ENCODE data around the gene MAP3K5. TPM values are rescaled to one million over a fixed set of nuclear protein-coding genes. Genes with fewer than 3 reads are reported as not detected.

Gene MAP3K5
- total RNA-seq, 3 donors from 2014 or later (not counting 1 experiment from before 2014, with no cell fraction given) = 19.7 to 36.7 (median 35.4) TPM

DNA sequence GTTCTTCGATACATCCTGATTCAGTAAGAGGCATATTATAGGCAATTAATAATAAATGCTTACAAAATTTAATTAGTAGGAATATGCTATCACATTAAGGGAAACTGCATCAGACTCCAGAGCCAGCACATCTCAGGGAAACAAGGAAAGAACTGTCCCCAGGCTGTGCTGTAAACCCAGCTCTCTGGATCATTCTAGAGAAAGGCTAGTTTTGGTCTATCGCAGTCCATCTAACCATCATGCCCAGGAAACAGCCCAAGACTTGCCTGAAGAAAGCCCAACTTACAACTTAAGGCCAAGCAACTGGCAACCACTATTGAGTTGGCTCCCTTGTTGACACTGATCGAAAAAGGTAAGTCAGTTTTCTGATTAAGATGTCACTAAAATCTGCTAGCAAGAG, 11.3 kb downstream of the MAP3K5 start:
- WGBS (ENCODE audit: insufficient coverage) = 96% methylated on average over 2 of the region's 3 CpGs
- peak overlapping the region in 1 of 2 donors; percentile 96 for H3K27ac Mint-ChIP-seq
- no peaks in the 10 kb centered on the region for H3K36me3 Mint-ChIP-seq
- intact Hi-C loops (cut with micrococcal nuclease) = no loop called here
- H3K27me3 ChIP-seq (ENCODE audit: control insufficient read depth, insufficient read depth, low read length) = no peaks in the 10 kb centered on the region
- no peaks in the 10 kb centered on the region for H3K27me3 Mint-ChIP-seq (ENCODE audit: low read depth in 2 of 2)
- no peaks in the 10 kb centered on the region for H3K9me3 Mint-ChIP-seq
- TF ChIP-seq, protein P1, sequence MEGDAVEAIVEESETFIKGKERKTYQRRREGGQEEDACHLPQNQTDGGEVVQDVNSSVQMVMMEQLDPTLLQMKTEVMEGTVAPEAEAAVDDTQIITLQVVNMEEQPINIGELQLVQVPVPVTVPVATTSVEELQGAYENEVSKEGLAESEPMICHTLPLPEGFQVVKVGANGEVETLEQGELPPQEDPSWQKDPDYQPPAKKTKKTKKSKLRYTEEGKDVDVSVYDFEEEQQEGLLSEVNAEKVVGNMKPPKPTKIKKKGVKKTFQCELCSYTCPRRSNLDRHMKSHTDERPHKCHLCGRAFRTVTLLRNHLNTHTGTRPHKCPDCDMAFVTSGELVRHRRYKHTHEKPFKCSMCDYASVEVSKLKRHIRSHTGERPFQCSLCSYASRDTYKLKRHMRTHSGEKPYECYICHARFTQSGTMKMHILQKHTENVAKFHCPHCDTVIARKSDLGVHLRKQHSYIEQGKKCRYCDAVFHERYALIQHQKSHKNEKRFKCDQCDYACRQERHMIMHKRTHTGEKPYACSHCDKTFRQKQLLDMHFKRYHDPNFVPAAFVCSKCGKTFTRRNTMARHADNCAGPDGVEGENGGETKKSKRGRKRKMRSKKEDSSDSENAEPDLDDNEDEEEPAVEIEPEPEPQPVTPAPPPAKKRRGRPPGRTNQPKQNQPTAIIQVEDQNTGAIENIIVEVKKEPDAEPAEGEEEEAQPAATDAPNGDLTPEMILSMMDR (IDR thresholded peaks at IDR 0.05) = no peak
- H3K36me3 ChIP-seq (ENCODE audit: control insufficient read depth, insufficient read depth, low read length) = no peaks in the 10 kb centered on the region
- no peak overlapping the region for H3K4me3 ChIP-seq (ENCODE audit: low read length)
- H3K4me1 Mint-ChIP-seq = peaks cover 41 to 67% of the 10 kb centered on the region in 2 donors
- H3K9me3 ChIP-seq (ENCODE audit: control insufficient read depth, insufficient read depth, low read length) = no peaks in the 10 kb centered on the region
- H3K4me3 Mint-ChIP-seq = no peak overlapping the region
- ATAC-seq = no peak
- peaks cover 31% of the 10 kb centered on the region for H3K4me1 ChIP-seq (ENCODE audit: control insufficient read depth, insufficient read depth, low read length)
- no peak for DNase-seq
- H3K27ac ChIP-seq (ENCODE audit: low read length) = no peak overlapping the region

DNA sequence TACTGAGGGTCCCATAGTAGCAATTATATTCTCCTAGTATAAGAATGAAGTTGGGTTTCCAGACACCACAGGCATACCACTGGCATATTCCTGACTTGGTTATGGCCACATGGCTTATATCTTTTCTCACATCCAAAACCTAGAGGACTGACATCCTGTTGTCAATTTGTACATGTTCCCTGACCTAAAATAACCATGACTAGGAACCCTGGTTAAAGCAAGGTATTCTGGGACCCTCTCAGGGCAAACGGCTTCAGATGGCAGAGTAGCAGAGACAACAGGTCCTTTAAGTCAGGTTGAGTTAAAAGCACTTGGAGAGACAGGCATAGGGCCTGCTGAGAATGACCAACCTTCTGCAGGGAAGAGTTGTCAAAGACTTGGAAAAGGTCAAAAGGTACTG, 12.6 kb downstream of the MAP3K5 start:
- Mint-ChIP-seq H3K36me3 (no peaks in the 10 kb centered on the region), H3K27ac (peak overlapping the region; percentile 56 to 96), H3K4me1 (peaks cover 32 to 59% of the 10 kb centered on the region in 2 donors), H3K27me3 (ENCODE audit: low read depth in 2 of 2) (no peaks in the 10 kb centered on the region), H3K9me3 (no peaks in the 10 kb centered on the region), H3K4me3 (no peak overlapping the region)
- 53% methylated on average over 1 of the region's 1 CpG for whole genome bisulfite sequencing (ENCODE audit: insufficient coverage)
- peaks cover 19% of the 10 kb centered on the region for H3K4me1 ChIP-seq (ENCODE audit: control insufficient read depth, insufficient read depth, low read length)
- H3K4me3 ChIP-seq (ENCODE audit: low read length) = no peak overlapping the region
- no peaks in the 10 kb centered on the region for H3K27me3 ChIP-seq (ENCODE audit: control insufficient read depth, insufficient read depth, low read length)
- H3K9me3 ChIP-seq (ENCODE audit: control insufficient read depth, insufficient read depth, low read length) = no peaks in the 10 kb centered on the region
- H3K27ac ChIP-seq (ENCODE audit: low read length) = no peak overlapping the region
- TF ChIP-seq, protein P1 (IDR thresholded peaks at IDR 0.05) = no peak
- ATAC-seq = no peak
- no peak for DNase-seq
- no peaks in the 10 kb centered on the region for H3K36me3 ChIP-seq (ENCODE audit: control insufficient read depth, insufficient read depth, low read length)
- intact Hi-C loops (cut with micrococcal nuclease) = no loop called here

DNA sequence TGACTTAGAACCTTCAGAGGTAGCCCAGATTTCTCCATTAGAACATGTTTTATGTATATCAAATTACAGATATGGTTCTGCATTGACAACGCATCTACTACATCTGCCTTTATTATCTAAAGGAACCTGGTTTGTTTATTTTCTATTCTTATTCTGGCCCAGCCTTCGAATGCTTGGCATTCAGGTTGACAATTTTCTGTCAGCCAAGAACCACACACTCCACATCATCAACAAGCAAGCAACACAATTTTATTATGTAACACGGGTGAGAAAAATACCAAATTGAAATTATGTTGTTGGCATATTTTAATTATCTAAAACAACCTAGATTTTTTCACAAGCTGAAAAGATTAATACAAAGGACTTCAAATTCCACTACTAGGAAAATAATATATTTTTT, 14.6 kb downstream of the MAP3K5 start:
- Mint-ChIP-seq H3K4me1 (peaks cover 33 to 53% of the 10 kb centered on the region in 2 donors), H3K27me3 (ENCODE audit: low read depth in 2 of 2) (no peaks in the 10 kb centered on the region), H3K27ac (no peak overlapping the region), H3K36me3 (no peaks in the 10 kb centered on the region), H3K9me3 (no peaks in the 10 kb centered on the region), H3K4me3 (no peak overlapping the region)
- H3K4me1 ChIP-seq (ENCODE audit: control insufficient read depth, insufficient read depth, low read length) = peaks cover 14% of the 10 kb centered on the region
- no peak overlapping the region for H3K4me3 ChIP-seq (ENCODE audit: low read length)
- no peak overlapping the region for H3K27ac ChIP-seq (ENCODE audit: low read length)
- ATAC-seq = no peak
- intact Hi-C loops (cut with micrococcal nuclease) = no loop called here
- H3K27me3 ChIP-seq (ENCODE audit: control insufficient read depth, insufficient read depth, low read length) = no peaks in the 10 kb centered on the region
- no peak for DNase-seq
- WGBS (ENCODE audit: insufficient coverage) = 95% methylated on average over 2 of the region's 3 CpGs
- no peaks in the 10 kb centered on the region for H3K9me3 ChIP-seq (ENCODE audit: control insufficient read depth, insufficient read depth, low read length)
- H3K36me3 ChIP-seq (ENCODE audit: control insufficient read depth, insufficient read depth, low read length) = no peaks in the 10 kb centered on the region
- TF ChIP-seq, protein P1 (IDR thresholded peaks at IDR 0.05) = no peak

DNA sequence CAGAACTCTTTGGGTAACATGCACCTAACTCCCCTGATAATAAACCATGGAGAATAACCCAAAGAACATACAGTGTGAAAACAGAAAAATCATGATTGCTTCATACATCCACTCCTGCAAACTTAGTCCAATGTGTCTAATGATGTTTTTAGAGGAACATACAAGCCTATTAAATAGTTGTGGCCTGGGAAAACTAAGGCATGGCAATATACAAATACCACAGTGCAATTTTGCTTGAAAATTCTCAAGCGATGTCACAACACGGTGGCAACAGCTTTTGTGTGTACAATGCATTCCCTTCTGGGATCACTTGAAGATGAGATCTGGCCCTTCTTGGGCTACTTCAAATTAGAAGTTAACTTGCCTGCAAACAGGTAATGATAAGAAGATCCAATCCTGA, 16.7 kb downstream of the MAP3K5 start:
- whole genome bisulfite sequencing (ENCODE audit: insufficient coverage) = 98% methylated on average over 2 of the region's 2 CpGs
- DNase-seq = no peak
- intact Hi-C loops (cut with micrococcal nuclease) = no loop called here
- no peaks in the 10 kb centered on the region for H3K27me3 ChIP-seq (ENCODE audit: control insufficient read depth, insufficient read depth, low read length)
- H3K36me3 ChIP-seq (ENCODE audit: control insufficient read depth, insufficient read depth, low read length) = no peaks in the 10 kb centered on the region
- no peak for ATAC-seq
- peaks cover 25% of the 10 kb centered on the region for H3K4me1 ChIP-seq (ENCODE audit: control insufficient read depth, insufficient read depth, low read length)
- TF ChIP-seq, protein P1 (IDR thresholded peaks at IDR 0.05) = no peak
- H3K4me1 Mint-ChIP-seq = peaks cover 41 to 42% of the 10 kb centered on the region in 2 donors
- no peaks in the 10 kb centered on the region for H3K9me3 Mint-ChIP-seq
- H3K27me3 Mint-ChIP-seq (ENCODE audit: low read depth in 2 of 2) = no peaks in the 10 kb centered on the region
- H3K27ac Mint-ChIP-seq = no peak overlapping the region
- no peak overlapping the region for H3K4me3 ChIP-seq (ENCODE audit: low read length)
- no peak overlapping the region for H3K4me3 Mint-ChIP-seq
- no peaks in the 10 kb centered on the region for H3K36me3 Mint-ChIP-seq
- no peaks in the 10 kb centered on the region for H3K9me3 ChIP-seq (ENCODE audit: control insufficient read depth, insufficient read depth, low read length)
- H3K27ac ChIP-seq (ENCODE audit: low read length) = no peak overlapping the region

Data from natural killer cell (primary cell).